Heart left ventricle (tissue), 13 donors: ENCODE results near the gene PTCRA.

Source experiments
- CTCF ChIP-seq, 12 donors: fragments of 200-600 bp; sonication (generic) in 4 of 12; IDR thresholded peaks; one replicate each; pipeline versions ENCODE4 v1.5.0 to v1.8.0; 2018 to 2022; ENCODE audit warnings: antibody characterized with exemption in 12 of 12, mild to moderate bottlenecking in 5 of 12
- POLR2A ChIP-seq, 2 donors: fragments of 450-650 bp; IDR thresholded peaks; one replicate each; pipeline ENCODE4 v1.6.1; 2017; ENCODE audit warnings: antibody characterized with exemption in 2 of 2, mild to moderate bottlenecking in 2 of 2, moderate library complexity in 2 of 2
- donor health status: ischemic (EF 13 %, LVEDD 7.1; RV severe dilation, severe dysfunction).
- donor health status: DM: no; HTN: yes; CAD: no.
- donor health status: DM: no; HTN: no; CAD: no.
- donor health status: ischemic (EF 25% LVEDD 6.9; RV normal size, moderate dysfunction).
- donor health status: ischemic (EF 25% LVEDD 5.7; RV mildly dilated, moderate dysfunction).
- donor health status: ischemic (EF 35%, LVEDD 5.7; RV mildly dilated, moderate dysfunction).
- donor health status: nonischemic (EF 11% LVEDD 7.7; RV severe dilation, severe dysfunction).
- donor health status: DM: yes; HTN: yes; CAD: no.
- donor health status: PGD.
- donor health status: ischemic (EF 29% LVEDD 5.4; RV normal size, mild dysfunction).
- donor health status: nonischemic (EF 23%, LVEDD 6.1; RV moderate dilation, normal function).

DNA sequence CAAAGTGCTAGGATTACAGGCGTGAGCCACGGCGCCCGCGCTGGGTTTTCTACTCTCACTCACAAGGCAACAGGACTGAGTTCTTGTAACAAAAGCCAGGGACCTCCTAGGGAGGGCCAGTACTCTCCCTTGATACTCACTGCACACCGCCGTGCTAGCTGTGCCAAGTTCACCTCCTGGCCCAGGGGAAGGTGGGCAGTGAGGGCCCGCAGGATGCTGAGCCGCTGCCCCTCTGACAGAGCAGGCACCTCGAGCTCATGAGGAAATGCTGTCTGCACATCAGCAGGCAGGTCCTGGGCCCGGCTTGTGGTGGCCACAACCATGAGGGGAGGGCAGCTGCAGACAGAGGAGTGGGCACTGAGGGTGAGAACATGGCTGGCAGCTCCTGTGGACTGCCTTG, 51.4 kb downstream of the PTCRA start:
- TF ChIP-seq POLR2A (IDR thresholded peaks at IDR 0.05) (no peak), CTCF (IDR thresholded peaks at IDR 0.05) (no peak)
